Measurements from ENCODE around the gene STX16.

STX16 gene, protein sequence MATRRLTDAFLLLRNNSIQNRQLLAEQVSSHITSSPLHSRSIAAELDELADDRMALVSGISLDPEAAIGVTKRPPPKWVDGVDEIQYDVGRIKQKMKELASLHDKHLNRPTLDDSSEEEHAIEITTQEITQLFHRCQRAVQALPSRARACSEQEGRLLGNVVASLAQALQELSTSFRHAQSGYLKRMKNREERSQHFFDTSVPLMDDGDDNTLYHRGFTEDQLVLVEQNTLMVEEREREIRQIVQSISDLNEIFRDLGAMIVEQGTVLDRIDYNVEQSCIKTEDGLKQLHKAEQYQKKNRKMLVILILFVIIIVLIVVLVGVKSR

DNA sequence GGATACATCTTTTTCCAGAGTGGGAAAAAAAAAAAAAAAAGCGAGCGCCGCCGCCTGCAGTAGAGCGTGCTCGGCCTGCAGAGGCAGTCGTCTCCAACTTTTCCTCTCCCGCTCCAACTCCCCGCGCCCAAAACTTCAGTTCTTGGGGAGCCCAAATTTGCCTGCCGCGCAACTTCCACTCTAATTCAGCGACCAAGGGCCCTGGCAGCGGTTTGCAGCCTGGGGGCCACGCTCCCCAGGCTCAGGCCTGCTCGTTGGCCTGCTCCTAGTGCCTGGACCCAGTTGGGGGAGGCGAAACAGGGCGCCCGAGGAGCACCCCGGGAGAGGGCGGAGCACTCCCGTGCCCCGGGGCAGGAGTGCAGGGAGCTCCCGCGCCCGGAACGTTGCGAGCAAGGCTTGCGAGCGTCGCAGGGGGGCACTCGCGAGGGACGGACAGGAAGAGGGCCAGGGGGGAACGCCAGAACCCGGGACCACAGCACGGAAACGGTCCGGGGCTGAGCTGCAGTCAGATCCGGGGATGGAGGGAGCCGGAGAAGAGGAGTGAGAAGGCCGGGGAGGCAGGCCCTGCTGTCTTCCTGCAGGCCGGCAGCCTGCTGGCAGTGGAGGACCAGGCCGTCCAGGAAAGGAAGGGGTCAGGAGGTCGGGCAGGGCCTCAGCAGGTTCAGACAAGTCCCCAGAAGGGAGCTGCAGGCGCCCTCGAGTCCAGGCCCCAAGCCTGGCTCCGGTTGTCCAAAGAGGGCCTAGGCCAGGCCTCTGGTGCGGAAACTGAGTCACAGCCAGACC, at the start of gene STX16:
STX16 (plus strand) TSS at position 508 of the 783 bp plus-strand sequence. CDS start 724 bp downstream, outside the sequence.
- peak; percentile 90 for DNase-seq
- Histone ChIP-seq H3K9me3 (ENCODE audit: severe bottlenecking) (no peaks in the 10 kb centered on the region), H3K36me3 (peaks cover 7% of the 10 kb centered on the region), H3K27ac (peak within 1 kb of the TSS; percentile 89), H3K4me3 (ENCODE audit: low read depth, low read length) (peak within 1 kb of the TSS; percentile 93), H3K27me3 (ENCODE audit: insufficient read depth, low read depth, severe bottlenecking) (no peaks in the 10 kb centered on the region)
- TF ChIP-seq, protein P1, sequence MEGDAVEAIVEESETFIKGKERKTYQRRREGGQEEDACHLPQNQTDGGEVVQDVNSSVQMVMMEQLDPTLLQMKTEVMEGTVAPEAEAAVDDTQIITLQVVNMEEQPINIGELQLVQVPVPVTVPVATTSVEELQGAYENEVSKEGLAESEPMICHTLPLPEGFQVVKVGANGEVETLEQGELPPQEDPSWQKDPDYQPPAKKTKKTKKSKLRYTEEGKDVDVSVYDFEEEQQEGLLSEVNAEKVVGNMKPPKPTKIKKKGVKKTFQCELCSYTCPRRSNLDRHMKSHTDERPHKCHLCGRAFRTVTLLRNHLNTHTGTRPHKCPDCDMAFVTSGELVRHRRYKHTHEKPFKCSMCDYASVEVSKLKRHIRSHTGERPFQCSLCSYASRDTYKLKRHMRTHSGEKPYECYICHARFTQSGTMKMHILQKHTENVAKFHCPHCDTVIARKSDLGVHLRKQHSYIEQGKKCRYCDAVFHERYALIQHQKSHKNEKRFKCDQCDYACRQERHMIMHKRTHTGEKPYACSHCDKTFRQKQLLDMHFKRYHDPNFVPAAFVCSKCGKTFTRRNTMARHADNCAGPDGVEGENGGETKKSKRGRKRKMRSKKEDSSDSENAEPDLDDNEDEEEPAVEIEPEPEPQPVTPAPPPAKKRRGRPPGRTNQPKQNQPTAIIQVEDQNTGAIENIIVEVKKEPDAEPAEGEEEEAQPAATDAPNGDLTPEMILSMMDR (IDR thresholded peaks at IDR 0.05; ENCODE audit: low read depth, low read length), result peak; percentile 48; the same call in 1 of the 2 replicates

DNA sequence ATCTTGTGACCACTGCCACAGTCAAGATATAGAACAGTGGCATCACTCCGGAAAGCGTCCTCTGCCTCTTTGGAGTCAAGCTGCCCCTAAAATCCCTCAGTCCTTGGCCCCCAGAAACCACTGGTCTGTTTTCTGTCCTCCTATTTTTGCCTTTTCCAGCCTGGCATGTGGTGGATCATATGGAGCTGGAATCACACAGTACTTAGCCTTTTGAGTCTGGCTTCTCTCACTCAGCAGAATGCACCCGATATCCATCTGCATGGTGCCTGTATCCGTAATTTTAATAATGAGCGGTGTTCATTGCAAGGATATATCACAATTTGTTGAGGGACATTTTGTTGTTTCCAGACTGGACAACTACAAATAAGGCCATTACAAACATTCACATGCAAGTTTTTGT, 49.0 kb upstream of the STX16 start:
- Histone ChIP-seq H3K9me3 (ENCODE audit: severe bottlenecking) (no peaks in the 10 kb centered on the region), H3K27me3 (ENCODE audit: insufficient read depth, low read depth, severe bottlenecking) (no peaks in the 10 kb centered on the region), H3K4me3 (ENCODE audit: low read depth, low read length) (no peak overlapping the region), H3K27ac (no peak overlapping the region), H3K36me3 (no peaks in the 10 kb centered on the region)
- TF ChIP-seq, protein P1 (IDR thresholded peaks at IDR 0.05; ENCODE audit: low read depth, low read length), result no peak
- DNase-seq, result no peak

DNA sequence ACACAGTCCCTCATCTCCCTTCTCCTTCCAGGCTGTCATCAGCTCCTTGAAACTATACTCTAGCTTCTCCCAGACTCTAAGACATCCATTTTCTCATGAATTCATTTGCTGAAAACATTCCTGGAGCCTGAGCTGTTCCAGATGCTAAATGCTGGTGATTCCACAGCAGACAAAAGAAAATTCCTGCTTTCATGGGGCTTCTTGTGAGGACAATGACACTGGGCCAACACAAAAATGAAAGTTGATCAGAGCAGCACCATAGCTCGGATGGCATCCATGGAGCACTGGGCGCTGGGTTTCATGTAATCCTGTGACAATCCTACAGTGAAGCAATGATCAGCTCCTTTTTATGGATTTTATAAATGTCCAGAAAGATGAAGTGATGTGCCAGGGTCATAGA, 47.4 kb upstream of the STX16 start:
- Histone ChIP-seq H3K27ac (no peak overlapping the region), H3K27me3 (ENCODE audit: insufficient read depth, low read depth, severe bottlenecking) (no peaks in the 10 kb centered on the region), H3K9me3 (ENCODE audit: severe bottlenecking) (no peaks in the 10 kb centered on the region), H3K4me3 (ENCODE audit: low read depth, low read length) (no peak overlapping the region), H3K36me3 (no peaks in the 10 kb centered on the region)
- TF ChIP-seq, protein P1 (IDR thresholded peaks at IDR 0.05; ENCODE audit: low read depth, low read length), result no peak
- DNase-seq, result no peak

DNA sequence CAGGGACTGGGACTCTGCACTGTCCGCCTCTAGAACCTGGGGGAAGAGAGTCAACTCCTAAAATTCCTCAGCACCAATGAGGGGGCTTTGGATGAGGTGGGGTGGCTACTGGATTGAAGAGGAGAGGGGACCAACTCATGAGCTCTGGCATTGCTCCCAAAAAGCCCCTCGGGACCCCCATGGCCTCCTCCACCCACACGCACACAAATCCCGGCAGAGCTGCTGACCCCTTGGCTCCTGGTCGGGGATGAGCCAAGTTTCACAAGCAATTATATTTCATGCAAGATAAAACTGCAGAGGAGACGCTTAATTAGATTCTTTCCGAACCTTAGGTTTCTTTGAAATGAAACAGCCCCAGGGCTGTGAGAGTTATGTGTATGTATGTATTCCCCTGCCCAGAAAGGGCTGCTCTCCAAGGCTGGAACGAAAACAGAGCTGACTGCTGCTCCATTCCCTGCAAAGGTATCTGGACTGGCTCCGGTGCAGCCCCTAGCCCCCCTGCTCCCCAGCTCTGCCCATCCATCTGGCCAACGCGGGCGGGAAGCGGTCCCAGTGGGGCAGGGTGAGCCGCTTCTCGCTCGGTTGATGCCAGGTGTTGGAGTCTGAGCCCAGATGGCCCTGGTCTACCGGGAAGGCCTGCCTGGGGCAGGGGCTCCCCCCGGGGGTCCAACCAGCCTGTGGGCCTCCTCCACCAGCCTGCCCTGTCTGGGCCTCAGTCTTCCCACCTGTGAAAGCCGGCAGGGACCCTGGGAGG, 46.8 kb upstream of the STX16 start:
- no peaks in the 10 kb centered on the region for H3K36me3 ChIP-seq
- H3K27ac ChIP-seq, result no peak overlapping the region
- no peak overlapping the region for H3K4me3 ChIP-seq (ENCODE audit: low read depth, low read length)
- no peaks in the 10 kb centered on the region for H3K27me3 ChIP-seq (ENCODE audit: insufficient read depth, low read depth, severe bottlenecking)
- no peaks in the 10 kb centered on the region for H3K9me3 ChIP-seq (ENCODE audit: severe bottlenecking)
- no peak for DNase-seq
- TF ChIP-seq, protein P1 (IDR thresholded peaks at IDR 0.05; ENCODE audit: low read depth, low read length), result no peak

DNA sequence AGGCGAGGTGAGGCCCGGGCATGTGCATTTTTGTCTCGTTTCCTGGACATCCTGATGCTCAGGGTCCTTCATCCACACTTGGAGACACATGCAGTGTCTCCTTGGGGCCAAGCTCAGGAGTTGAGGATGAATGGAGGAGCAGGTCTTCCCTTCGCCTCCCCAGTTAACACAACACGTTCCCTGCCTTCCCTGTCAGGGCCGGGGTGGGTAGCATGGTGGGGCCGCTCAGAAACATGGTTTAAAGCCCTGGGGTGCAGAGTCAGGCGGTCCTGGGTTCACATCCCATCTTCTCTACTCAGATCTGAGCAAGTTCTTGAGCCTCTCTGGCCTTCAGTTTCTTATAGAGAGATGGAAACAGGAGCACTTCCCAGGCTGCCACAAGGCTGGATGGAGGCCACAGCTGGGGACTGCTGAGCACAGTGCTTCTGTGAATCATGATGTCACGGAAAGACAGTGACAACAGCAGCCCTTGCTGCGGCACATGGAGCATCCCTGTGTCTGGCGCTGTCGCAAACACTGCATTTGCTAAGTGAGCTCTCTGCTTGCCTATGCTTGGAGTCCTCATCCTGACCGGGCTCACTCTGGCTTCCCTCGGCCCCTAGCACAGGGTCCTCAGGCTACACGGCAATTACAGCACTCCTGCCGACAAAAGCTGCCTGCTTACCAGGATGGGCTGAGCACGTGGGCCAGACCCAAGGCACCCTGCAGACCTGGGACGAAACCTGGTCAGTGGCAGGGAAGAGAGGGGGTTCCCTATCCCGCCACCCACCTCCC, 45.6 kb upstream of the STX16 start:
- TF ChIP-seq, protein P1 (IDR thresholded peaks at IDR 0.05; ENCODE audit: low read depth, low read length), result no peak
- Histone ChIP-seq H3K4me3 (ENCODE audit: low read depth, low read length) (no peak overlapping the region), H3K36me3 (no peaks in the 10 kb centered on the region), H3K27me3 (ENCODE audit: insufficient read depth, low read depth, severe bottlenecking) (no peaks in the 10 kb centered on the region), H3K9me3 (ENCODE audit: severe bottlenecking) (no peaks in the 10 kb centered on the region), H3K27ac (no peak overlapping the region)
- DNase-seq, result no peak

All from WERI-Rb-1 (cell line).